K562 (cell line): ENCODE measurements around the gene HNRNPH3. TPM values are rescaled to one million over a fixed set of nuclear protein-coding genes. Genes with fewer than 3 reads are reported as not detected.

Experiments used
- ATAC-seq: fragments of 200-7000 bp; cut with Tn5 transposase; 3 replicates; pipeline ENCODE4 v1.9.1; 2020; ENCODE audit warnings: moderate library complexity
- BruUV-seq: library from RNA; stranded (reverse); fragments of 400-500 nt; replicated peaks from 2 replicates; lab custom pipeline; 2021; lab: Mats Ljungman, UMichigan
- CTCF ChIA-PET: fragments of 300-600 bp; formaldehyde crosslinking; extraction: SDS; loops from one replicate; lab custom pipeline; 2021; ENCODE audit warnings: low intra/inter-chr PET ratio; lab: Yijun Ruan, JAX
- POLR2A ChIA-PET: fragments of 300-600, 350-650 bp; sonication (Branson Sonifier 250); formaldehyde crosslinking; extraction: SDS; loops from one replicate; lab custom pipeline; 2021; ENCODE audit warnings: antibody characterized with exemption, inconsistent platforms; lab: Yijun Ruan, JAX
- DNase-seq, 4 experiments: peaks; one replicate each; pipeline versions ENCODE4 v3.0.0 to v3.0.0-alpha.2; 2011 to 2018; ENCODE audit warnings: low spot score in 3 of 4, mixed read lengths in 3 of 4; ENCODE audit errors: extremely low read depth in 1 of 4
- FAIRE-seq: peaks from 2 replicates; lab custom pipeline; 2011; peaks lifted over from hg19 to GRCh38; lab: Jason Lieb, UNC
- H2AFZ ChIP-seq: 2 replicates; pipeline ENCODE4 v1.6.0; 2011; ENCODE audit warnings: low read depth, low read length, control low read depth, inconsistent platforms
- H3K27ac ChIP-seq: fragments of 200-600 bp; 3 replicates; pipeline ENCODE4 v1.8.0; 2011; ENCODE audit warnings: low read depth, mild to moderate bottlenecking, control low read depth, inconsistent platforms, low read length, moderate library complexity, mixed read lengths; ENCODE audit errors: extremely low read depth
- H3K27me3 ChIP-seq, 2 experiments: fragments of 300-600 bp in 1 of 2; 2 replicates in 1 of 2; 3 replicates in 1 of 2; pipeline versions ENCODE4 v1.6.0 to v1.8.0; 2011; ENCODE audit warnings: inconsistent platforms in 2 of 2, low read length in 2 of 2, mild to moderate bottlenecking in 1 of 2, mixed read lengths in 1 of 2, moderate library complexity in 1 of 2; ENCODE audit not compliant: control insufficient read depth in 2 of 2, insufficient read depth in 2 of 2
- H3K36me3 ChIP-seq: fragments of 300-600 bp; 3 replicates; pipeline ENCODE4 v1.8.0; 2011; ENCODE audit warnings: mild to moderate bottlenecking, low read length, inconsistent platforms; ENCODE audit not compliant: control insufficient read depth, insufficient read depth
- H3K4me1 ChIP-seq, 2 experiments: fragments of 200-600 bp in 1 of 2; replicated peaks in 1 of 2; 2 replicates in 1 of 2; 3 replicates in 1 of 2; pipeline versions ENCODE4 v1.5.1 to v1.8.0; 2011; ENCODE audit warnings: inconsistent platforms in 2 of 2, low read length in 2 of 2, mild to moderate bottlenecking in 1 of 2, mixed read lengths in 1 of 2, moderate library complexity in 1 of 2; ENCODE audit not compliant: control insufficient read depth in 2 of 2, insufficient read depth in 2 of 2
- H3K4me2 ChIP-seq: 2 replicates; pipeline ENCODE4 v1.6.1; 2011; ENCODE audit warnings: low read length, control low read depth, inconsistent platforms, mixed read lengths; ENCODE audit not compliant: insufficient read depth
- H3K4me3 ChIP-seq: fragments of 200-600 bp; sonication (generic), shearing (Covaris generic); 2 replicates; pipeline ENCODE4 v1.5.1; 2016; ENCODE audit warnings: control low read depth, inconsistent platforms
- H3K79me2 ChIP-seq: fragments of 200-600 bp; 3 replicates; pipeline ENCODE4 v1.8.0; 2011; ENCODE audit warnings: low read length, inconsistent platforms; ENCODE audit not compliant: control insufficient read depth, insufficient read depth
- H3K9ac ChIP-seq, 2 experiments: 2 replicates each; pipeline versions ENCODE4 v1.6.0 to v1.6.1; 2011; ENCODE audit warnings: low read depth in 2 of 2, low read length in 2 of 2, control low read depth in 1 of 2, inconsistent platforms in 1 of 2, mild to moderate bottlenecking in 1 of 2, mixed read lengths in 1 of 2; ENCODE audit not compliant: insufficient read depth in 1 of 2
- H3K9me1 ChIP-seq: one replicate; pipeline ENCODE4 v1.6.0; 2011; ENCODE audit warnings: inconsistent platforms, mild to moderate bottlenecking, low read length, moderate library complexity; ENCODE audit not compliant: control insufficient read depth, insufficient read depth
- H3K9me3 ChIP-seq: replicated peaks from 2 replicates; pipeline ENCODE4 v1.5.1; 2011; ENCODE audit warnings: low read depth, low read length, inconsistent platforms; ENCODE audit not compliant: control insufficient read depth, insufficient read depth
- H4K20me1 ChIP-seq: replicated peaks from 2 replicates; pipeline ENCODE4 v1.6.1; 2011; ENCODE audit warnings: low read length, inconsistent platforms, mixed read lengths; ENCODE audit not compliant: control insufficient read depth, insufficient read depth
- BCOR ChIP-seq: fragments of 450-650 bp; IDR thresholded peaks from 2 replicates; pipeline ENCODE4 v1.6.1; 2016
- HDAC2 ChIP-seq: fragments of 450-650 bp; IDR thresholded peaks from 2 replicates; pipeline ENCODE4 v1.6.1; 2016; ENCODE audit warnings: mild to moderate bottlenecking
- KDM1A ChIP-seq, 2 experiments: fragments of 450-650 bp; IDR thresholded peaks; 2 replicates each; pipeline ENCODE4 v1.6.1; 2016; ENCODE audit warnings: mild to moderate bottlenecking in 2 of 2
- RCOR1 ChIP-seq, 2 experiments: IDR thresholded peaks; 2 replicates each; pipeline ENCODE4 v1.6.1; 2012; ENCODE audit warnings: low read depth in 2 of 2, low read length in 2 of 2, borderline replicate concordance in 1 of 2, improper control_type of control experiment in 1 of 2
- SIN3B ChIP-seq: fragments of 450-650 bp; IDR thresholded peaks from 2 replicates; pipeline ENCODE4 v1.6.1; 2017; ENCODE audit warnings: low read depth, mild to moderate bottlenecking, moderate library complexity
- ZNF121 ChIP-seq: sonication (generic); formaldehyde crosslinking; conservative IDR thresholded peaks from 2 replicates; pipeline ENCODE4 v1.8.0; 2022; ENCODE audit warnings: missing genetic modification reagents
- ZNF239 ChIP-seq: fragments of 250-450 bp; sonication (Bioruptor Pico); IDR thresholded peaks from 2 replicates; pipeline ENCODE4 v1.4.0; 2020; ENCODE audit warnings: mild to moderate bottlenecking
- WGBS: fragments of 100-300 bp; shearing (Covaris generic); methylation state at CpG from one replicate; pipeline ENCODE4 v1.1.6; 2016; ENCODE audit warnings: low coverage, mixed read lengths; ENCODE audit not compliant: insufficient coverage; ENCODE audit errors: missing lambda C conversion rate; 5-methylcytosine and 5-hydroxymethylcytosine counted together
- in situ Hi-C: fragments of 300-500 bp; cut with MboI; formaldehyde crosslinking; loops from 4 replicates; pipeline ENCODE4 v1.15.0; 2018; ENCODE audit warnings: inconsistent platforms, mixed read lengths
- intact Hi-C: fragments of 100-400 bp; cut with micrococcal nuclease; formaldehyde crosslinking; loops from 2 replicates; pipeline ENCODE4 v1.14.2; 2022
- polyA plus RNA-seq, 8 experiments: library from polyadenylated mRNA; depleted of rRNA in 4 of 8; stranded (reverse) in 5 of 8; unstranded in 3 of 8; fragments of >200 nt; fragmentation: Nextera tagmentation in 2 of 8; fragmentation: Illumina TruSeq in 1 of 8; extraction: Ambion mirVana in 2 of 8; extraction: Trizol in 1 of 8; gene quantifications; 2 replicates each; pipeline versions ENCODE4 v1.2.1 to v1.2.3, GENCODE V29; 2011 to 2014; ENCODE audit warnings: inconsistent platforms in 1 of 8, missing spikeins in 1 of 8
- total RNA-seq, 7 experiments: library from RNA; depleted of rRNA in 6 of 7; stranded (reverse); fragments of >200 nt in 6 of 7; fragmentation: Illumina TruSeq in 2 of 7; extraction: Trizol in 2 of 7; gene quantifications; 2 replicates each; pipeline versions ENCODE4 v1.2.1 to v1.2.3, GENCODE V29; 2011 to 2021; ENCODE audit warnings: low replicate concordance in 1 of 7

HNRNPH3 gene
- total and polyA plus RNA-seq, 9 of the 15 experiments (the other 6 are each of a cell fraction or from before 2014, with no cell fraction given) = 52.8 to 562 (median 152) TPM

DNA sequence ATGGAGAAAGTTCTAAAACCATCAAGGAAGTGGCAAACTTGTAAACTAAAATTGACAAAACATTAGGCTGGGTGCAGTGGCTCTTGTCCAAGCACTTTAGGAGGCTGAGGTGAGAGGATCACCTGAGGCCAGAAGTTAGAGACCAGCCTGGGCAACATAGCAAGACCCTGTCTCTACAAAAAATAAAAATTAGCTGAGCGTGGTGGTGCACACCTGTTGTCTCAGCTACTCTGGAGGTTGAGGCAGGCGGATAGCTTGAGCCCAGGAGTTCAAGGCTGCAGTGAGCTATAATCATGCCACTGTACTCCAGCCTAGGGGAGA, 29.4 kb upstream of the HNRNPH3 start:
- Histone ChIP-seq H3K4me2 (no peak overlapping the region), H3K27me3 (no peaks in the 10 kb centered on the region), H3K79me2 (no peaks in the 10 kb centered on the region), H4K20me1 (no peaks in the 10 kb centered on the region), H3K9me3 (no peaks in the 10 kb centered on the region), H3K9ac (no peak overlapping the region), H3K4me3 (no peak overlapping the region), H3K9me1 (no peaks in the 10 kb centered on the region), H3K36me3 (no peaks in the 10 kb centered on the region), H3K4me1 (no peaks in the 10 kb centered on the region), H3K27ac (no peak overlapping the region), H2AFZ (no peak overlapping the region)
- intact Hi-C loops = loop anchor here (1.0 to 5.0 kb wide), 4 partner anchors 90 to 514 kb away; no protein-coding TSS in a partner anchor
- TF ChIP-seq RCOR1 (IDR thresholded peaks at IDR 0.05; ENCODE audit: borderline replicate concordance in 1 of 2, low read depth in 2 of 2, low read length in 2 of 2) (no peak), HDAC2 (peak; percentile 39; the same call in 1 of the 2 replicates), BCOR (peak; percentile 49; the same call in 1 of the 2 replicates), SIN3B (no peak), ZNF121 (CRISPR knock-in tag) (peak; percentile 98), ZNF239 (no peak), KDM1A (IDR thresholded peaks at IDR 0.05) (peak in 1 of 2 experiments; percentile 45; a peak in 1 of 4 replicates)
- ATAC-seq (peak; percentile 29), DNase-seq (no peak), FAIRE-seq (no peak)
- CTCF ChIA-PET = interaction anchor here (0.6 to 1.8 kb wide), 3 partner anchors 90 to 450 kb away, joined by 3 to 11 read pairs (median 4); no protein-coding TSS in a partner anchor
- POLR2A ChIA-PET = interaction anchor here (1.0 to 1.4 kb wide), 4 partner anchors 11 to 90 kb away, joined by 3 to 7 read pairs (median 4); partner anchors contain the start of genes HNRNPH3 and PBLD
- WGBS = 3% methylated on average over 2 of the region's 2 CpGs
- in situ Hi-C loops = loop anchor here (5.0 to 10.0 kb wide), 3 partner anchors 90 to 518 kb away; no protein-coding TSS in a partner anchor
- no TSS peak for BruUV-seq
